ENCODE measurements around the gene FCGR1A. TPM values are rescaled to one million over a fixed set of nuclear protein-coding genes. Genes with fewer than 3 reads are reported as not detected.
"Not testable (repeated sequence)": the region's sequence is repeated elsewhere in the genome, so short reads cannot be mapped to it uniquely, and the experiment has no call there.

The FCGR1A gene
- polyA plus RNA-seq, 2 of the 4 experiments (the other 2 are of a cell fraction): not detected

GRCh38 chr1:149832316-149833126, 50.0 kb downstream of the FCGR1A start:
- H3K4me1 ChIP-seq; POLR2A ChIA-PET; H3K4me3 ChIP-seq; H3K27ac ChIP-seq; DNase-seq (ENCODE audit: low read depth in 1 of 2, low spot score in 1 of 2); H3K4me2 ChIP-seq; CTCF ChIA-PET; H3K9me3 ChIP-seq; FAIRE-seq: not testable (repeated sequence)
- WGBS (ENCODE audit: missing lambda C conversion rate): no CpG with 5 or more reads among the region's 55 CpGs
- ATAC-seq: peak; percentile 80 to 84

- H3K4me2 ChIP-seq; H3K9me3 ChIP-seq; DNase-seq (ENCODE audit: low read depth in 1 of 2, low spot score in 1 of 2); H3K4me3 ChIP-seq; POLR2A ChIA-PET; CTCF ChIA-PET; H3K4me1 ChIP-seq; FAIRE-seq; H3K27ac ChIP-seq: not testable (repeated sequence)
- no CpG with 5 or more reads among the region's 15 CpGs for whole genome bisulfite sequencing (ENCODE audit: missing lambda C conversion rate)
- ATAC-seq: peak; percentile 3 to 4; a peak in 5 of 6 replicates
These were observed 50.6 kb downstream of the FCGR1A start for GRCh38 chr1:149833144-149833543.

- H3K27ac ChIP-seq; FAIRE-seq; POLR2A ChIA-PET; H3K4me2 ChIP-seq; DNase-seq (ENCODE audit: low read depth in 1 of 2, low spot score in 1 of 2); CTCF ChIA-PET; H3K9me3 ChIP-seq; H3K4me3 ChIP-seq: not testable (repeated sequence)
- peaks cover 20% of the 10 kb centered on the region for H3K4me1 ChIP-seq
- WGBS (ENCODE audit: missing lambda C conversion rate): no CpG with 5 or more reads among the region's 26 CpGs
- ATAC-seq: peak; percentile 33 to 42
These were observed 58.7 kb downstream of the FCGR1A start for GRCh38 chr1:149841149-149841548.

Other genes starting within 250 kb of the FCGR1A start
- gene PPIAL4C, start 198.8 kb upstream of the FCGR1A start, polyA plus RNA-seq (2011; rRNA removed): not detected in 2 replicates
- not detected in 3 replicates for gene PPIAL4C, start 198.8 kb upstream of the FCGR1A start, polyA plus RNA-seq (2017; fragmentation: RNase III; extraction: RNeasy Plus Mini Kit Qiagen cat#74134 plus additional on column Dnase treatment)
- gene BOLA1, start 116.9 kb downstream of the FCGR1A start, polyA plus RNA-seq (2011; rRNA removed): 26.7 and 27.5 TPM in 2 replicates
- gene BOLA1, start 116.9 kb downstream of the FCGR1A start, polyA plus RNA-seq (2017; fragmentation: RNase III; extraction: RNeasy Plus Mini Kit Qiagen cat#74134 plus additional on column Dnase treatment): 22.8 to 25.4 TPM (median 23.7 TPM) in 3 replicates
- gene SV2A, start 135.2 kb downstream of the FCGR1A start, polyA plus RNA-seq (2011; rRNA removed): 0.04 and 0.05 TPM in 2 replicates
- gene SV2A, start 135.2 kb downstream of the FCGR1A start, polyA plus RNA-seq (2017; fragmentation: RNase III; extraction: RNeasy Plus Mini Kit Qiagen cat#74134 plus additional on column Dnase treatment): 0.07 to 0.13 TPM (median 0.08 TPM) in 3 replicates
- gene SF3B4, start 145.1 kb downstream of the FCGR1A start, polyA plus RNA-seq (2011; rRNA removed): 71.2 and 95.1 TPM in 2 replicates
- gene SF3B4, start 145.1 kb downstream of the FCGR1A start, polyA plus RNA-seq (2017; fragmentation: RNase III; extraction: RNeasy Plus Mini Kit Qiagen cat#74134 plus additional on column Dnase treatment): 92.3 to 97.7 TPM (median 94.6 TPM) in 3 replicates
- gene MTMR11, start 154.2 kb downstream of the FCGR1A start, polyA plus RNA-seq (2011; rRNA removed): 31.2 and 34.8 TPM in 2 replicates
- 10.9 to 16.2 TPM (median 14.5 TPM) in 3 replicates for gene MTMR11, start 154.2 kb downstream of the FCGR1A start, polyA plus RNA-seq (2017; fragmentation: RNase III; extraction: RNeasy Plus Mini Kit Qiagen cat#74134 plus additional on column Dnase treatment)
- gene OTUD7B, start 228.0 kb downstream of the FCGR1A start, polyA plus RNA-seq (2011; rRNA removed): 12.1 and 13.0 TPM in 2 replicates
- 6.9 to 8.0 TPM (median 8.0 TPM) in 3 replicates for gene OTUD7B, start 228.0 kb downstream of the FCGR1A start, polyA plus RNA-seq (2017; fragmentation: RNase III; extraction: RNeasy Plus Mini Kit Qiagen cat#74134 plus additional on column Dnase treatment)